ENCODE data around the gene FBXO44.

FBXO44 gene

DNA sequence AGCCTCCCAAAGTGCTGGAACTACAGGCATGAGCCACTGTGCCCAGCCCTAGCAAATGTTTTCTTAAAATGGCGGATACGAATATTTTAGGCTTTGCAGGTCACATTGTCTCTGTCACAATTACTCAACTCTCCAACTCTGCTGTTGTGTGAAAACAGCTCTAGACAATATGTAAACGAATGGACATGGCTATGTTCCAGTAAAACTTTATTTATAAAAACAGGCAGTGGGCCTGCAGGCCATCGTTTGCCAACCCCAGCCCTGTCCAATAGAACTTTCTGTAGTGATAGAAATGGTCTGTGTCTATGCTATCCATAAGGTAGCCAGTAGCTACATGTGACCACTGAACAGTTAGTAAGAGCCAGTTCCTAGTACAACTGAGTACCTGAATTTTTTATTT, 5.1 kb downstream of the FBXO44 start:
- TF ChIP-seq, protein P1, sequence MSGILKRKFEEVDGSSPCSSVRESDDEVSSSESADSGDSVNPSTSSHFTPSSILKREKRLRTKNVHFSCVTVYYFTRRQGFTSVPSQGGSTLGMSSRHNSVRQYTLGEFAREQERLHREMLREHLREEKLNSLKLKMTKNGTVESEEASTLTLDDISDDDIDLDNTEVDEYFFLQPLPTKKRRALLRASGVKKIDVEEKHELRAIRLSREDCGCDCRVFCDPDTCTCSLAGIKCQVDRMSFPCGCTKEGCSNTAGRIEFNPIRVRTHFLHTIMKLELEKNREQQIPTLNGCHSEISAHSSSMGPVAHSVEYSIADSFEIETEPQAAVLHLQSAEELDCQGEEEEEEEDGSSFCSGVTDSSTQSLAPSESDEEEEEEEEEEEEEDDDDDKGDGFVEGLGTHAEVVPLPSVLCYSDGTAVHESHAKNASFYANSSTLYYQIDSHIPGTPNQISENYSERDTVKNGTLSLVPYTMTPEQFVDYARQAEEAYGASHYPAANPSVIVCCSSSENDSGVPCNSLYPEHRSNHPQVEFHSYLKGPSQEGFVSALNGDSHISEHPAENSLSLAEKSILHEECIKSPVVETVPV (CRISPR knock-in tag; IDR thresholded peaks at IDR 0.05), result no peak
- TF ChIP-seq ISL1 (CRISPR knock-in tag; IDR thresholded peaks at IDR 0.05) (no peak), ARNTL (CRISPR knock-in tag; IDR thresholded peaks at IDR 0.05; ENCODE audit: borderline replicate concordance, low read depth) (no peak), SNAI2 (CRISPR knock-in tag; IDR thresholded peaks at IDR 0.05) (no peak), ESRRG (CRISPR knock-in tag; IDR thresholded peaks at IDR 0.05) (no peak), TOX (CRISPR knock-in tag; IDR thresholded peaks at IDR 0.05; ENCODE audit: borderline replicate concordance) (no peak), CSDC2 (CRISPR knock-in tag; IDR thresholded peaks at IDR 0.05) (no peak), PPARA (CRISPR knock-in tag; IDR thresholded peaks at IDR 0.05; ENCODE audit: borderline replicate concordance) (no peak), ZFP3 (CRISPR knock-in tag; IDR thresholded peaks at IDR 0.05) (no peak), GLIS3 (CRISPR knock-in tag; IDR thresholded peaks at IDR 0.05) (no peak), ZFP30 (CRISPR knock-in tag; IDR thresholded peaks at IDR 0.05) (no peak), ZNF565 (CRISPR knock-in tag; conservative IDR thresholded peaks at IDR 0.05; ENCODE audit: low read depth) (no peak), ZNF70 (CRISPR knock-in tag; IDR thresholded peaks at IDR 0.05) (no peak), OSR1 (CRISPR knock-in tag; IDR thresholded peaks at IDR 0.05) (no peak)
- TF ChIP-seq, protein P2, sequence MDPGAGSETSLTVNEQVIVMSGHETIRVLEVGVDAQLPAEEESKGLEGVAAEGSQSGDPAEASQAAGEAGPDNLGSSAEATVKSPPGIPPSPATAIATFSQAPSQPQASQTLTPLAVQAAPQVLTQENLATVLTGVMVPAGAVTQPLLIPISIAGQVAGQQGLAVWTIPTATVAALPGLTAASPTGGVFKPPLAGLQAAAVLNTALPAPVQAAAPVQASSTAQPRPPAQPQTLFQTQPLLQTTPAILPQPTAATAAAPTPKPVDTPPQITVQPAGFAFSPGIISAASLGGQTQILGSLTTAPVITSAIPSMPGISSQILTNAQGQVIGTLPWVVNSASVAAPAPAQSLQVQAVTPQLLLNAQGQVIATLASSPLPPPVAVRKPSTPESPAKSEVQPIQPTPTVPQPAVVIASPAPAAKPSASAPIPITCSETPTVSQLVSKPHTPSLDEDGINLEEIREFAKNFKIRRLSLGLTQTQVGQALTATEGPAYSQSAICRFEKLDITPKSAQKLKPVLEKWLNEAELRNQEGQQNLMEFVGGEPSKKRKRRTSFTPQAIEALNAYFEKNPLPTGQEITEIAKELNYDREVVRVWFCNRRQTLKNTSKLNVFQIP (CRISPR knock-in tag; IDR thresholded peaks at IDR 0.05; ENCODE audit: borderline replicate concordance, low read depth), result no peak
- TF ChIP-seq, protein P3, sequence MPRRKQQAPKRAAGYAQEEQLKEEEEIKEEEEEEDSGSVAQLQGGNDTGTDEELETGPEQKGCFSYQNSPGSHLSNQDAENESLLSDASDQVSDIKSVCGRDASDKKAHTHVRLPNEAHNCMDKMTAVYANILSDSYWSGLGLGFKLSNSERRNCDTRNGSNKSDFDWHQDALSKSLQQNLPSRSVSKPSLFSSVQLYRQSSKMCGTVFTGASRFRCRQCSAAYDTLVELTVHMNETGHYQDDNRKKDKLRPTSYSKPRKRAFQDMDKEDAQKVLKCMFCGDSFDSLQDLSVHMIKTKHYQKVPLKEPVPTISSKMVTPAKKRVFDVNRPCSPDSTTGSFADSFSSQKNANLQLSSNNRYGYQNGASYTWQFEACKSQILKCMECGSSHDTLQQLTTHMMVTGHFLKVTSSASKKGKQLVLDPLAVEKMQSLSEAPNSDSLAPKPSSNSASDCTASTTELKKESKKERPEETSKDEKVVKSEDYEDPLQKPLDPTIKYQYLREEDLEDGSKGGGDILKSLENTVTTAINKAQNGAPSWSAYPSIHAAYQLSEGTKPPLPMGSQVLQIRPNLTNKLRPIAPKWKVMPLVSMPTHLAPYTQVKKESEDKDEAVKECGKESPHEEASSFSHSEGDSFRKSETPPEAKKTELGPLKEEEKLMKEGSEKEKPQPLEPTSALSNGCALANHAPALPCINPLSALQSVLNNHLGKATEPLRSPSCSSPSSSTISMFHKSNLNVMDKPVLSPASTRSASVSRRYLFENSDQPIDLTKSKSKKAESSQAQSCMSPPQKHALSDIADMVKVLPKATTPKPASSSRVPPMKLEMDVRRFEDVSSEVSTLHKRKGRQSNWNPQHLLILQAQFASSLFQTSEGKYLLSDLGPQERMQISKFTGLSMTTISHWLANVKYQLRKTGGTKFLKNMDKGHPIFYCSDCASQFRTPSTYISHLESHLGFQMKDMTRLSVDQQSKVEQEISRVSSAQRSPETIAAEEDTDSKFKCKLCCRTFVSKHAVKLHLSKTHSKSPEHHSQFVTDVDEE (CRISPR knock-in tag; IDR thresholded peaks at IDR 0.05), result no peak
- TF ChIP-seq, protein P4, sequence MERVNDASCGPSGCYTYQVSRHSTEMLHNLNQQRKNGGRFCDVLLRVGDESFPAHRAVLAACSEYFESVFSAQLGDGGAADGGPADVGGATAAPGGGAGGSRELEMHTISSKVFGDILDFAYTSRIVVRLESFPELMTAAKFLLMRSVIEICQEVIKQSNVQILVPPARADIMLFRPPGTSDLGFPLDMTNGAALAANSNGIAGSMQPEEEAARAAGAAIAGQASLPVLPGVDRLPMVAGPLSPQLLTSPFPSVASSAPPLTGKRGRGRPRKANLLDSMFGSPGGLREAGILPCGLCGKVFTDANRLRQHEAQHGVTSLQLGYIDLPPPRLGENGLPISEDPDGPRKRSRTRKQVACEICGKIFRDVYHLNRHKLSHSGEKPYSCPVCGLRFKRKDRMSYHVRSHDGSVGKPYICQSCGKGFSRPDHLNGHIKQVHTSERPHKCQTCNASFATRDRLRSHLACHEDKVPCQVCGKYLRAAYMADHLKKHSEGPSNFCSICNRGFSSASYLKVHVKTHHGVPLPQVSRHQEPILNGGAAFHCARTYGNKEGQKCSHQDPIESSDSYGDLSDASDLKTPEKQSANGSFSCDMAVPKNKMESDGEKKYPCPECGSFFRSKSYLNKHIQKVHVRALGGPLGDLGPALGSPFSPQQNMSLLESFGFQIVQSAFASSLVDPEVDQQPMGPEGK (CRISPR knock-in tag; IDR thresholded peaks at IDR 0.05; ENCODE audit: borderline replicate concordance), result no peak
- ATAC-seq, result no peak

DNA sequence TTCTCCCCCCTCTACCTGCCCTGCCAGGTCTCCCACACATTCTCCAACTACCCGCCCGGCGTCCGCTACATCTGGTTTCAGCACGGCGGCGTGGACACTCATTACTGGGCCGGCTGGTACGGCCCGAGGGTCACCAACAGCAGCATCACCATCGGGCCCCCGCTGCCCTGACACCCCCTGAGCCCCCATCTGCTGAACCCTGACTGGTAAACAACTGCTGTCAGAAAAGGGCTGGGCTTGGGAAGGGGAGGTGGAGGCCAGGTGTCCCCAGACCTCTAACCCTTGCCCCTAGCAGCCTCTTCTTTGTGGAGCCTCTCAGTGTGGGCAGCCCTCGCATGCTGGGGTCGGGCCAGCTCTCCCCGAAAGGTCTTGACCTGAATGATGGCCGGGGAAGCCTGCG, 6.4 kb downstream of the FBXO44 start:
- TF ChIP-seq, protein P2 (CRISPR knock-in tag; IDR thresholded peaks at IDR 0.05; ENCODE audit: borderline replicate concordance, low read depth), result no peak
- TF ChIP-seq GLIS3 (CRISPR knock-in tag; IDR thresholded peaks at IDR 0.05), result no peak
- TF ChIP-seq, protein P3 (CRISPR knock-in tag; IDR thresholded peaks at IDR 0.05), result no peak
- TF ChIP-seq SNAI2 (CRISPR knock-in tag; IDR thresholded peaks at IDR 0.05), result no peak
- TF ChIP-seq TOX (CRISPR knock-in tag; IDR thresholded peaks at IDR 0.05; ENCODE audit: borderline replicate concordance), result no peak
- TF ChIP-seq ARNTL (CRISPR knock-in tag; IDR thresholded peaks at IDR 0.05; ENCODE audit: borderline replicate concordance, low read depth), result no peak
- TF ChIP-seq CSDC2 (CRISPR knock-in tag; IDR thresholded peaks at IDR 0.05), result no peak
- no peak for ATAC-seq
